ENCODE measurements around the gene LSAMP.

- TF ChIP-seq ZNF785 (tag by site-specific recombination; IDR thresholded peaks at IDR 0.05) (no peak), INSM2 (tag by site-specific recombination; IDR thresholded peaks at IDR 0.05) (no peak), CTCF (tag by site-specific recombination; IDR thresholded peaks at IDR 0.05) (no peak), ZBTB11 (tag by site-specific recombination; conservative IDR thresholded peaks at IDR 0.05; ENCODE audit: low read depth) (no peak), REST (tag by site-specific recombination; IDR thresholded peaks at IDR 0.05) (no peak)
Observed at GRCh38 chr3:116280130-116280740, 165.1 kb downstream of the LSAMP start.
